Activated CD4-positive, alpha-beta T cell treated with anti-CD3 and anti-CD28 coated beads for 48 hours (primary cell): Measurements from ENCODE around the gene ARID4B.
"Not testable (repeated sequence)": the region's sequence is repeated elsewhere in the genome, so short reads cannot be mapped to it uniquely, and the experiment has no call there.

Experiments
- DNase-seq: peaks from one replicate; pipeline ENCODE4 v3.0.0-alpha.2; 2020

The ARID4B gene

DNA sequence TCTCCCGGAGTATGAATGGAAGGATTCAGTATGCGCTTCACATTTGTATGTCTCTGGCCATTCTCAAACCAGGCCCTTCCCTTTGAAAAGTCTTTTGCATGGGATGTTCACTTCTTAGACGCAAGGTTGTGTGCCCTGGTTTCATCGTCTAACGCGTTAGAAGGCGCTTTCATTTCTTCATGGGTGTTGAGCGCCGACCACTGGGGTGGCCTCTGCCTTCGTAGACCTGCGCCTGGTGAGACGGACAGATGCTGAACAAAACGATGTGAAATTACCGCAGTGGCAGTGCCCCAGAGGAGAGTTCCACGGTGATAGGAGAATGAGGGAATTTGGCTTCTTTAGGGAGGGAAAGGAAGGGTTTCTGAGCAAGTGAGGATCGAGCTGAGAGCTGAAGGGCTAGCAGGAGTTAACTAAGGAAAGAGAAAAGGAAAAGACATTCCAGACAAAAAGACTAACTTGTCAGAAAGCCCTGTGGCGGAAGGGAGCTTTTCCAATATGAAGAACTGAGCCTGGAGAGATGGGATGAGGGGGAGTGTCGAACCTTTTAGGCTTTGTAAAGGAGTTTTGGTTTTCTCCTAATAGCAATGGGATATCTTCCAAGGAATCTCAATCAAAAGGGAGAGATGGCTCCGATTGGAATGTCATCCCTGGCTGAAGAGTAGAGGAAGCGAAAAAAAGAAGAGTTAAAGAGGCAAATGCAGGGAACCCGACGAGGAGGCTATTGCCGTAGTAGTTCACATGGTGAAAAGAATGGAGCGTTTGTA, 1.3 kb upstream of the ARID4B start:
- peak; percentile 59 for DNase-seq

DNA sequence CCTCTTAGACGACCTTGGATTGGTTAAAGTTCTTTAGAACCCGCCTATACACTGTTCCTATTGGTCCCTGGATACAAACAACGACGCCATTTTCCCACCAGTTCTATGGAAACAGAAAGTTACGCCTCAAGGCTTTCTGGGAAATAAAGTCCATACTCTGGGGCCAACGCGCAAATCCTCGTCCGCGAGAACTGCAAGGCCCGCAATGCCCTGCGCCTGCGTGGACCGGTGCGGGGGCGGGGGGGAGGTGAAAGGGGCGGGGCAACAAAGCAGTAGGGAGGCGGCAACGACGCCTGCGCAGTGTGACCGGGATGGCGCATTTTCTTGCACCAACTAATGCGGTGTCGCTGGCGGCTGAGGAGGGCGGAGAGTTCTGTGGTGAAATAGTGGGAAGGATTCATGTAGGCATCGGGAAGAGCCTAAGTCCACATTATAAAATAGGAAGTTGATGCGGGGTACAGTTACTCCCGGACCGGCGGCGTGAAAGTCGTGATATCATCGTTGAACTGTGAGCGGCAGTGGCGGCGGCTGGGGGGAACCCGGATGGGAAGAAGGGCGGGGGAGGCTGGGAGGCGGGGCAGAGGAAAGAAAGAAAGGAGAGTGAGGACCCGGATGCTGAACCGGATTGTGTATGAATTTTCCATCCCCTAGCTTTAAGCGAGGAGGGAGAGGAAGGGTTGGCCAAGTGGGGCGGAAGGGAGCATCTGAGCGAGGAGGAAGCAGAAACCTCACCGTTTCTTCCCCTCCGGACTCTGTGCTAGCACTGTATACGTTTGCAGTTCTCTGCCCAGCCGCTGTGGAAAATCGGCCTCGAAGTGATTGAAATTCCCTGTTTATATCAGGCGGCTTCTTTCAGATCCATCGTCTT, 526 bp upstream of the ARID4B start, which contains the start of gene GGPS1:
Gene GGPS1, plus strand, starts transcription at position 300 of the 868 bp plus-strand sequence. CDS start 6,695 bp downstream, outside the sequence.
- DNase-seq = peak; percentile 99

DNA sequence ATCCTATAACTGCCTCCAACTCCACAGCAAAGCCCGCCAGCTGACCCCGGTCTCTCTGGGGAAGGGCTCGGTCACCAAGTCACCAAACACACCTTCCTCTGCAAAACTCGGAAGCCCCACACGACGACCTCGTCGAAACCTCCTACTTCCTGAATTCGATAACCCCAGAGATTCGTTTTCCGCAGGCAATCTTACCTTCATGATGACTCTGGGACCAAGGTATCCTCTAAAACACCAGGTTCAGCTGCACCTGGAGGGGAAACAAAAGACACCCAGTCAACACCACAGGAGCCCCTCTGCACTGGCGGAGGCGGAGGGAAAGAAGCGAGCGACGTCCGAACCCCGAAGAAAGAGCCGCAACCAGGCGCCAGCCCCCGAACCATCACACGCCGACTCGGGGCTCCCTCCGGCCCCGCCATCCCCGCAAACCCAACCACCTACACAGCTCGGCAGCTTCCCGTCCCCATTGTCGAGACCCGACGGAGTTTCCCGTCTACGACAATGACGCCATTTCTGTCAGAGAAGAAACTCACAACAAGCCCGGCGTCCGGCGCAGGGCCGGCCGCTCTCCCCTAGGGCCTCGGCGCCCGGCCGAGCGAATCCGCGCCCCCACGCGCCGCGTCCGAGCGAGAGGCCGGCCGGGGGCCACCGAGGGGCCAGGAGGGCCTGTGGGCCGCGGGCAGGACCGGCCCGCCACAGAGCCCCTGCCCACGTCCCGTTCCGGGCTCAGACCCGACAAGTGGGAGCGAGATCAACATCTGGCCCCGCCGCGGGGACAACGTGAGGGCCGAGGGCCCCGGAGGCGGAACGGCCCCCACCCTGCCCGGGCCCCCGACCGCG, 1.0 kb downstream of the ARID4B start:
- peak; percentile 77 for DNase-seq

DNA sequence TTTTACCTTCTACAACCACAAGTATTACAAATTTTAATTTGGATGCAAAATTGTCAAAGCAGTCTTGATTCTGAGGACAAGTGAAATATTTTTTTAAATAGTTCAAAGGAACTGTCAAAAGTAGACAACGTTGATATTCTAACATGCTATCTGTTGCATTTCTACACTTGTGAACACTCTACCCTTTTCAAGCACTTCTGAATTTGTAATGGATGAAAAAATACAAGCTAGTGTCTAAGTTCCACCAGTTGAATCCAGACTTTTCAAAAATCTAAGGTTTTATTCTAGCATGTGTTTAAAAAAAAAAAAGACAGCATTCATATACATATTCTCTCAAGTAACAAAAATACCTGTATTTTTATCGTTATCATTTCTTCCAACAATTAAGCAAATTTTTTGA, 2.1 kb downstream of the ARID4B start:
- no peak for DNase-seq

DNA sequence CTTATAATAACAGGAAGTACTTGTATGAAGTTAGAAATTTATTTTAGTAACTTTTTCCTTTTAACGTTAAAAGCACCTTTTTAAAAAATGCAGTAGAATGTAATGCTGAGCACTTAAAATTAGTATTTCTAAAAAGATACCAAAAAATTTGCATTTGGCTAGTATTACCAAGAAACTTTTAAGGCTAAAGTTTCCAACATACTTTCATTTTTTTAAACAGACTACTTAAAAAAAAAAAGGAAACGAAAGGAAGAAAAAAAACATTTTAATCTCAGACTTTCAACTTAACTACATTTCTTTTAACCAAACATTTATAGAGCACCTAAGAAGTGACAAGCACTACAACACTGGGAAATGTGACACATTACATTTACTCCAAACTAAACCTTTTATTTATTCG, 2.8 kb downstream of the ARID4B start:
- DNase-seq = no peak

DNA sequence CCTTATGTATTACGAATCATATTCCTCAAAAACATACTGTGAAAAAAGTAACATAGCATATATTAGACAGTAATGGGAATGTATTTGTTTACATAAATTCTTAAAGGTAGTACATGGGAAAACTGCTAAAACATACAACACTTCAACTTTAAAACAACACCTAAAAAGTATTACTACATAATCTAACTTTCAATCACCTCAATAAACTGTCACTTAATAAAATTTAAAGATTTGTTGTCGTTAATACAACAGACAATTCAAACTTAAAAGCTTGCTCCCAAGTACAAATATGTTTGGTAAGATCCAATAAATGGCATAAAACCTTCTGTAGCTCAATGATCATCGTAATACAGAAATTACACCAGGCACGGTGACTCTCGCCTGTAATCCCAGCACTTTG, 3.7 kb downstream of the ARID4B start:
- no peak for DNase-seq

DNA sequence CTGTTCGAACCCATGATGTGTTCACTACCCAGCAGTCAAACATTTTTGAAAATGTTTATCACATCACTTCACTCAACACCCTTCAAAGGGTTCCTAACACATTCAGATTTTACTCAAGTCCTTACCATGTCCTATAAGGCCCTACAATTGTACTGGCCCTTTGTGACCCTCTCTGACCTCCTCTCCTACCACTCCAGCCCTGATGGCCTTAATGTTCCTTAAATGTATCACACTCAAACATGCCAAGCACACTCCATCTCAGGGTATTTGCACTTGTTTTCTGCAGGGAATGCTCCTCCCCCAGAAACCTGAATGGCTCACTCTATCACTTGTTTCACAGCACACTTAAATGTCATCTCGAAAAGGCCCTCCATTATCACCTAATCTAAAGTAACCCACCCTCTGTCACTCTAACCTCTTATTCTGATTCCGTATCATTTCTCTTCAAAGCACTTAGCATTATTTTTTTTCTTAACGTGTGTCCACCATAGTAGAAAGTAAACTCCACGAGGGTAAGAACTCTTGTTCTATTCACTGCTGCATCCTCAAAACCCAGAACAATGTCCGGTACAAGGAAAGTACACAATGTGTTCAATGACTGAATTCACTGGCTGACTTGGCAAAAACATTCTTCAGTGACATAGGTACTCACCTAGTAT, 7.3 kb downstream of the ARID4B start:
- no peak for DNase-seq

DNA sequence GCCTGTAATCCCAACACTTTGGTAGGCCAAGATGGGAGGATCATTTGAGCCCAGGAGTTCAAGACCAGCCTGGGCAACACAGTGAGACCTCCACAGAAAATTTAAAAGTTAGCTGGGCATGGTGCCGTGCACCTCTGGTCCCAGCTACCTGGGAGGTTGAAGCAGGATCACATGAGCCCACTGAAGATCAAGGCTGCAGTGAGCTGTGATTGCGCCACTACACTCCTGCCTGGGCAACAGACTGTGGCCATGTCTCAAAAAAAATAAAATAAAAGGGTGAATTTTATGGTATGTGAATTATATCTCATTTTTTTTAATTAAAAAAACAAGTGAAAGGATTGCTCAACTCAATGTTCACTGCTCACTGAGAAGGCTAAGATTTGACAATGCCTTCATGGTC, 8.7 kb downstream of the ARID4B start:
- no peak for DNase-seq

DNA sequence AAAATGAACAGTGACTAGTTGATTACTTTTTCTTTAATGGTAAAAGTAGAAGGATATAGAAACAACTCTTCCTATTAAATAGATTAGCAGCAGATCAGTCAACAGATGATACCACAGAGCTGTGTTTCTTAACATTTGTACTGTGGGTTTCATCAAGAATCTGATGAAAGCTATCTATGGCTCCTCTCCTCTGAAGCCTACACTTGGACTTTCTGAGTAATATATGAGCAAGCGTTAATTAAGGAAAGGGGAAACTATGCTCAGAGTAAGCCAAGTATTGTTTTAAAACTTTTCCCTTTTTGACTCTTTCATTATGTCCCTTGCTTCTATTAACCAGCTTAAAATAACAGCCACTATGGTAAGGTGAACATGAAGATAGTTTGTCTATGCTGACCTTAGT, 10.8 kb downstream of the ARID4B start:
- no peak for DNase-seq

DNA sequence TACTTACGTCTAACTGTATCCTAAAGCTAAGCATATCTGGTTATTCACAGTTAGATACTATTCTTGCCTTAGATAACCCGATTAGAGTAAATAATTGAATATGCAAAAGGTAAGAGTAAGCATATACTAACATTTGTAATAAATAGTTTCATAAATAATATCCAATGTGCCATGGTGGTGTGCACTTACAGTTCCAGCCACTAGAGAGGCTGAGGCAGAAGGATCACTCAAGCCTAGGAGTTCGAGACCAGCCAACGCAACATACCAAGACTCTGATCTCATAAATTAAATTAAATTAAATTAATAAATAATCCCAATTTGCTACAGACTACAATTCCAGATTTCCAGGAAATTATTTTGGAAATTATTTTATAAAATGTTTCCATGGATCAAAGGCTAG, 12.2 kb downstream of the ARID4B start:
- DNase-seq = no peak

DNA sequence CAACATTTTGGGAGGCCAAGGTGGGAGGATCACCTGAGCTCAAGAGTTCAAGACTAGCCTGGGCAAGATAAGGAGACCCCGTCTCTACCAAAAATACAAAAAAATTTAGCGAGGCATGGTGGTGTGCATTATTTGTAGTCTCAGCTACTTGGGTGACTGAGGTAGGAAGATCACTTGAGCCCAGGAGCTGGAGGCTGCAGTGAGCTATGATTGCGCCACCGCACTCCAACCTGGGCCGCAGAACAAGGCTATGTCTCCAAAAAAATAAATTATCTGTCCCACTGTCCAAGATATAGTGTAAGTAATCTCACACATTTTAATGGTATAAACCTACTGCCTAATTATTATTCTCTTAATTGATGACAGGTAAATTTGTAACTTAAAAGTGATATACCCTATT, 12.8 kb downstream of the ARID4B start:
- no peak for DNase-seq

DNA sequence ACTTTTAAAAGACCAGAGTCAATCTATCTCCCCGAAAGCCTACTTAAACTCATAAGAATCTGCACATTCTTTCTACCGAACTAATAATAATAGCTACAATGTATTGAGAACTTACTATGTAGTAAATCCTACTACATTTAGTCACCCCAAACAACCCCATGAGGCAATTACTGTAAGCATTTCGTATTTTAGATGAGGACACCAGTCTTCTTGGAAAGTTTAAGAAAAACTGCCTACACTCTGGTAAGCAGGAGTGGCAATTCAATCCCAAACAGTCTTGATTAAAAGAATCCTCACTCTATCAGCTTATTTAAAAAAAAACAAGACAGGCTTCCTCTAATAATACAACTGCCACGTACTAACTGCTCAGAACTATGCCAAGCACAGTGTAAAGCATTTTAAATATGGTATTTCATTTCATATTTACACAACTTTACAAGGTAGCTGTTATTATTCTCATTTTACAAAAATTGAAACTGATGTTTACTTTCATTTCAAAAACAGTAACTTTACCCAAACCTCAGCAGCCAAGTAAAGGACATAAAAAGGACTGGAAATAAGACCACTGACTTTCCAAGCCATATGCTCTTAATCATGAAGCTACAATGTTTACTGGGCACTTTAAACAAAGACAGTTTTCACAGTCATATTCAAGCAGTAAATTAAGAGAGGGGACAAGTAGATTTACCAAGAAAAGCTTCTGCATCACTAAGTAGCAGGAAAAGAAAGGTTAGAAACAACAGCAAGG, 13.9 kb downstream of the ARID4B start:
- no peak for DNase-seq

DNA sequence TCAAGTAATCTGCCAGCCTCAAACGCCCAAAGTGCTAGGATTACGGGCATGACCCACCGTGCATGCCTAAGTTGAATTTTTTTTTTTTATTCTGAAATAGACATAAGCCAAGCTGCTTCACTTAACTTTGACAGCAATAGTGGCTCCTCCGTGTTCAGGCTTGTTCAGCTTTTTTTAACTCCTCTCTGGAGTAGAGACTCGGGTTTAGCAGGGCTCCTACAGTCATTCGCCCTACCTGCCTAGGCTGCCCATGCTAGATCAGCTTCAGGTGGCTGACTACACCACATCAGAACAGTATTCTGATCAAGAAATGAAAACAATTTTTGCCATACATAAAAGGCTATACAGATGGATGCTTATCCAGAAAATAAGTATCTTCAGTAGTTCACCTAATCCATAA, 14.7 kb downstream of the ARID4B start:
- DNase-seq = no peak

DNA sequence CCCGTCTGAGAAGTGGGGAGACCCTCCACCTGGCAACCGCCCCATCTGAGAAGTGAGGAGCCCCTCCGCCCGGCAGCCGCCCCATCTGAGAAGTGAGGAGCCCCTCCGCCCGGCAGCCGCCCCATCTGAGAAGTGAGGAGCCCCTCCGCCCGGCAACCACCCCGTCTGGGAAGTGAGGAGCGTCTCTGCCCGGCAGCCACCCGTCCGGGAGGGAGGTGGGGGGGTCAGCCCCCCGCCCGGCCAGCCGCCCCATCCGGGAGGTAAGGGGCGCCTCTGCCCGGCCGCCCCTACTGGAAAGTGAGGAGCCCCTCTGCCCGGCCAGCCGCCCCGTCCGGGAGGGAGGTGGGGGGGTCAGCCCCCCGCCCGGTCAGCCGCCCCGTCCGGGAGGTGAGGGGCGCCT, 18.8 kb downstream of the ARID4B start:
- not testable (repeated sequence) for DNase-seq

DNA sequence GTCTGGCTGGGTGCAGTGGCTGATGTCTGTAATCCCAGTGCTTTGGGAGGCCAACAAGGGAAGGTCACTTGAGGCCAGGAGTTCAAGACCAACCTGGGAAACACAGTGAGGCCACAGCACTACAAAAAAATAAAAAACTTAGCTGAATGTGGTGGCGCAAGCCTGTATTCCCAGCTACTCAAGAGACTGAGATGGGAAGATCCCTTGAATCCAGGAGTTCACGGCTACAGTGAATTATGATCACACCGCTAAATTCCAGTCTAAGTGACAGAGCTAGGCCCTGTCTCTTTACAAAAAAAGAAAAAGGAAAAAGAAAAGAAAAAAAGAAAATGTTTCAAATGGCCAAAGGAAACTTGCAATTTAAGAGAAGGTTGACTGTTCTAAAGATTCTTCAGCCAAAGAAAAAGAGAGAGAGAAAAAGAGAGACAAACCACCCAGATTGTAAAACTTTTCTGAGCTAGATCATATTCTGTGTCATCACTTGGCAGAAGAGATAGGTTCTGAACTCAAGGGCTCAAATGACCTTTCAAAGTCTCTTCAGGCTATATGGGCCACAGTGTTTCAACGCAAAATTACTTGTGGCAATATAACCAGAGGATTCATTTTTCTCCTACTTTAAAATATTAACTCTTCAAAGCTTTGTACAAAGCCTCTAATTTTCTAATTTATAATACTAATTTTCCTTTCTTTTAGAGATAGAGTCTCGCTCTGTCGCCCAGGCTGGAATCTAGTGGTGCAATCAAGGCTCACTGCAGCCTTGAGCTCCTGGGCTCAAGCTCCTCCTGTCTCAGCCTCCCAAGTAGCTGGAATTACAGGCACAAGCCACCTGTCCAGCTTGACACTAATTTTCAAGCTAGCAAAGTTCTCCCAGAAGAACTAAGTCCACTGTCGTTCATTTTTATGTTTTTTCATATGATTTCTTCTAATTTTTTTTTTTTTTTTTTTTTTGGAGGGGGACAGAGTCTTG, 20.5 kb downstream of the ARID4B start:
- DNase-seq = no peak

DNA sequence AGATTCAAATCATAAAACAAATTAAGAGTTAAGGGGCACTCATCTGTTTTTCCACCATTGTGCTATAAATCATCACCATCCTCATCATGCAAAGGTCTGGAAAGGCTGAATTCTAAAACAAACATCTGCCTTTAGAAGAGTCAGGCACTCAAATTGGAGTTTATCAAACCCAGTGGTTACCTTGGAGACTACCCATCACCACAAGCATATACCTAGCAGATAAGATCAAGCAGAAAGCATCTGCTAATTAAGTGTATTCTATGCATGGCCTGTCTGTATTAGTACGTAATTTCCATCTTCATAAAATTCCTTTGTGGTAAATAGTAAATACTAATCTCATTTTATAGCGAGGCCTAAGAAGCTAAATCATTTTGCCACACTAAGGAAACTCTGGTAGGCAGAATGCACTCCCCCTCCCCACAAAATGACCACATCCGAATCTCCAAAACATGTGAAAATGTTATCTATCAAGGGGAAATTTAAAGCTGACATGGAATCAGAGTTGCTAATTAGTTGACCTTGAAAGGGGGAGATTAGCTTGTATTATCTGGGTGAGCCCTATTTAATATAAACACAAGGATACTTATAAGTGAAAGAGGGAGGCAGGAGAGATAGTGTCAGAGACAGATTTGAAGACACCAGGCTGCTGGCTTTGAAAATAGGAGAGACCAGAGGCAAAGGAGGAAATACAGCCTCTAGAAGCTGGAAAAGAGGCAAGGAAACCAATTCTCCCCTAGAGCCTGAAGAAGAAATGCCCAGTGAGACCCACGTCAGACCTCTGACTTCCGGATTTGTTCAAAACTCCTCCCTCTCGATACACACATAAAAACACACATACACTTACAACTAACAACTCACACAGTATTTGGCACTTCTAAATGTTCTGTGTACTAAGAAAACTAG, 23.2 kb downstream of the ARID4B start:
- DNase-seq = no peak

DNA sequence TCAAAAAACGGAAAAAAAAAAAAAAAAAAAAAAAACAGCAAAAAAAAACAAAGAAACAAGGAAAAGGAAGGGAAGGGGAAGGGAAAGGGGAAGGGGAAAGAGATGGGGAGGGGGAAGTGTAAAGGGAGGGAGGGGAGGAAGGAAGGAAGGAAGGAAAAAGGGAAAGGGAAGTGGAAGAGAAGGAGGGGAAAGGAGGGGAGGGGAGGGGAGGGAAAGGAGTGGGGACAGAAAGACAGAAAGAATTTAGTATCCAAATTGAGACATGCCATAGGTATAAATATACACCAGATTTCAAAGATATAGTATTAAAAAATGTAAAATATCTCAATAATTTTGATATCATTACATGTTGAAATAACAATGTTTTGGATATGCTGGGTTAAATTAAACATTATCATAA, 25.8 kb downstream of the ARID4B start:
- DNase-seq = no peak

DNA sequence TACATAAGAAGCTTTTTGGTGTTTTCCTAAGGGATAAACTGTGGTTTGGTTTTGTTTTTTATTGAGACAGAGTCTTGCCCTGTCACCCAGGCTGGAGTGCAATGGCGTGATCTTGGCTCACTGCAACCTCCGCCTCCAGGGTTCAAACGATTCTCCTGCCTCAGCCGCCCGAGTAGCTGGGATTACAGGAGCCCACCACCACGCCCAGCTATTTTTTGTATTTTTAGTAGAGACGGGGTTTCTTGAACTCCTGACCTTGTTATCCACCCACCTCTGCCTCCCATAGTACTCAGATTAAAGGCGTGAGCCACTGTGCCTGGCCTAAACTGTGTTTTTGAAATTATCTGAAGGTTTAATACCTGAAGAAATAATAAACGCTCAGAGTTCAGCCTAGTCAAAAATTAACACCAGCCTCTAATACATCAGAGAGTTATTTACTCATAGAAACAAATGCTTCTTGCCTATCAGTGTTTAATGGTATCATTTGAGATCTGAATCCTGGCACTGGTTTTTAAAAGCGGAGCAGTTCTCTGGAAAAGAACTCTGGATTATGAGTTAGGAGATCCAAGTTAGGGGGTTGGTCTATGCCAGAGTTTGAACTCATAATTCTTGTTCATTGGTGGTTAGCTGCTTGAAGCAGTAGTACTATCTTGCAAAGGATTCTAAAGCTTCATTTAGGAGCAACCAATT, 28.7 kb downstream of the ARID4B start:
- DNase-seq = no peak

DNA sequence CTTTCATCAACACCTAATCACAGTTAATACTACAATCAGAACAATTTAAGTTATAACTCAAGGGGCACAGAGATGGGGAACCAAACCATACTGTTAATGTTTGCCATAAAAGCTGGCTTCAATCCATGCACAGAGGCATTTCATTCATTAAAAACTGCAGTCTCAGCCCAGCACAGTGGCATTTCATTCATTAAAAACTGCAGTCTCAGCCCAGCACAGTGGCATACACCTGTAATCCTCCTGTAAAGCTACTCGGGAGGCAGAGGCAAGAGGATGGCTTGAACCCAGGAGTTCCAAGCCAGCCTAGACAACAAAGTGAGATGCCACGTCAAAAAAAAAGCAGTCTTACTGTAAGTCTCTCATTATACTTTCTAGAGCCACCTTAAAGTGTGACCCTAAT, 29.2 kb downstream of the ARID4B start:
- no peak for DNase-seq
